ENCODE data around the gene SMIM22.
"Not testable (repeated sequence)": the region's sequence is repeated elsewhere in the genome, so short reads cannot be mapped to it uniquely, and the experiment has no call there.

SMIM22 gene

GRCh38 chr16:4775005-4775404 lies 20.2 kb upstream of the SMIM22 start:
- no peak overlapping the region for H3K27ac ChIP-seq (ENCODE audit: low read length)
- H3K9me3 ChIP-seq (ENCODE audit: insufficient read depth, low read depth, low read length) = no peaks in the 10 kb centered on the region
- H3K9ac ChIP-seq (ENCODE audit: low read depth, low read length) = no peak overlapping the region
- no peaks in the 10 kb centered on the region for H3K36me3 ChIP-seq (ENCODE audit: insufficient read depth, low read depth, low read length)
- H3K27me3 ChIP-seq (ENCODE audit: insufficient read depth, low read length) = no peaks in the 10 kb centered on the region
- no peaks in the 10 kb centered on the region for H3K4me1 ChIP-seq (ENCODE audit: insufficient read depth, low read length)
- H3K4me3 ChIP-seq (ENCODE audit: low read length) = no peak overlapping the region

GRCh38 chr16:4776141-4776705 lies 18.9 kb upstream of the SMIM22 start:
- no peaks in the 10 kb centered on the region for H3K27me3 ChIP-seq (ENCODE audit: insufficient read depth, low read length)
- H3K9ac ChIP-seq (ENCODE audit: low read depth, low read length) = no peak overlapping the region
- no peaks in the 10 kb centered on the region for H3K36me3 ChIP-seq (ENCODE audit: insufficient read depth, low read depth, low read length)
- no peak overlapping the region for H3K4me3 ChIP-seq (ENCODE audit: low read length)
- H3K9me3 ChIP-seq (ENCODE audit: insufficient read depth, low read depth, low read length) = no peaks in the 10 kb centered on the region
- H3K4me1 ChIP-seq (ENCODE audit: insufficient read depth, low read length) = no peaks in the 10 kb centered on the region
- no peak overlapping the region for H3K27ac ChIP-seq (ENCODE audit: low read length)

- no peaks in the 10 kb centered on the region for H3K4me1 ChIP-seq (ENCODE audit: insufficient read depth, low read length)
- no peak overlapping the region for H3K27ac ChIP-seq (ENCODE audit: low read length)
- H3K9ac ChIP-seq (ENCODE audit: low read depth, low read length) = no peak overlapping the region
- H3K27me3 ChIP-seq (ENCODE audit: insufficient read depth, low read length) = no peaks in the 10 kb centered on the region
- H3K36me3 ChIP-seq (ENCODE audit: insufficient read depth, low read depth, low read length) = no peaks in the 10 kb centered on the region
- H3K4me3 ChIP-seq (ENCODE audit: low read length) = no peak overlapping the region
- no peaks in the 10 kb centered on the region for H3K9me3 ChIP-seq (ENCODE audit: insufficient read depth, low read depth, low read length)
Observed at GRCh38 chr16:4777339-4778049, 17.7 kb upstream of the SMIM22 start.

GRCh38 chr16:4778050-4778392 lies 17.1 kb upstream of the SMIM22 start:
- H3K9ac ChIP-seq (ENCODE audit: low read depth, low read length) = no peak overlapping the region
- no peak overlapping the region for H3K4me3 ChIP-seq (ENCODE audit: low read length)
- H3K4me1 ChIP-seq (ENCODE audit: insufficient read depth, low read length) = no peaks in the 10 kb centered on the region
- H3K36me3 ChIP-seq (ENCODE audit: insufficient read depth, low read depth, low read length) = no peaks in the 10 kb centered on the region
- no peaks in the 10 kb centered on the region for H3K9me3 ChIP-seq (ENCODE audit: insufficient read depth, low read depth, low read length)
- H3K27me3 ChIP-seq (ENCODE audit: insufficient read depth, low read length) = no peaks in the 10 kb centered on the region
- no peak overlapping the region for H3K27ac ChIP-seq (ENCODE audit: low read length)

- no peaks in the 10 kb centered on the region for H3K4me1 ChIP-seq (ENCODE audit: insufficient read depth, low read length)
- H3K9ac ChIP-seq (ENCODE audit: low read depth, low read length) = no peak overlapping the region
- H3K36me3 ChIP-seq (ENCODE audit: insufficient read depth, low read depth, low read length) = no peaks in the 10 kb centered on the region
- H3K27me3 ChIP-seq (ENCODE audit: insufficient read depth, low read length) = no peaks in the 10 kb centered on the region
- no peak overlapping the region for H3K4me3 ChIP-seq (ENCODE audit: low read length)
- H3K27ac ChIP-seq (ENCODE audit: low read length) = no peak overlapping the region
- H3K9me3 ChIP-seq (ENCODE audit: insufficient read depth, low read depth, low read length) = no peaks in the 10 kb centered on the region
Observed at GRCh38 chr16:4780235-4780634, 14.9 kb upstream of the SMIM22 start.

GRCh38 chr16:4783251-4783950 lies 11.8 kb upstream of the SMIM22 start:
- no peak overlapping the region for H3K4me3 ChIP-seq (ENCODE audit: low read length)
- H3K36me3 ChIP-seq (ENCODE audit: insufficient read depth, low read depth, low read length) = no peaks in the 10 kb centered on the region
- no peak overlapping the region for H3K27ac ChIP-seq (ENCODE audit: low read length)
- H3K9me3 ChIP-seq (ENCODE audit: insufficient read depth, low read depth, low read length) = no peaks in the 10 kb centered on the region
- H3K27me3 ChIP-seq (ENCODE audit: insufficient read depth, low read length) = no peaks in the 10 kb centered on the region
- H3K4me1 ChIP-seq (ENCODE audit: insufficient read depth, low read length) = peaks cover 6% of the 10 kb centered on the region; the same call in 1 of the 2 replicates
- no peak overlapping the region for H3K9ac ChIP-seq (ENCODE audit: low read depth, low read length)

- Histone ChIP-seq H3K36me3 (ENCODE audit: insufficient read depth, low read depth, low read length) (no peaks in the 10 kb centered on the region), H3K4me3 (ENCODE audit: low read length) (no peak overlapping the region), H3K27ac (ENCODE audit: low read length) (no peak overlapping the region), H3K9ac (ENCODE audit: low read depth, low read length) (no peak overlapping the region), H3K27me3 (ENCODE audit: insufficient read depth, low read length) (no peaks in the 10 kb centered on the region), H3K9me3 (ENCODE audit: insufficient read depth, low read depth, low read length) (no peaks in the 10 kb centered on the region), H3K4me1 (ENCODE audit: insufficient read depth, low read length) (peaks cover 8% of the 10 kb centered on the region)
Observed at GRCh38 chr16:4783951-4784336, 11.2 kb upstream of the SMIM22 start.

GRCh38 chr16:4784444-4784987 lies 10.7 kb upstream of the SMIM22 start:
- not testable (repeated sequence) for H3K27me3 ChIP-seq (ENCODE audit: insufficient read depth, low read length); H3K9ac ChIP-seq (ENCODE audit: low read depth, low read length); H3K27ac ChIP-seq (ENCODE audit: low read length); H3K4me1 ChIP-seq (ENCODE audit: insufficient read depth, low read length); H3K36me3 ChIP-seq (ENCODE audit: insufficient read depth, low read depth, low read length); H3K4me3 ChIP-seq (ENCODE audit: low read length); H3K9me3 ChIP-seq (ENCODE audit: insufficient read depth, low read depth, low read length)

GRCh38 chr16:4785758-4786433 lies 9.3 kb upstream of the SMIM22 start:
- H3K27ac ChIP-seq (ENCODE audit: low read length) = no peak overlapping the region
- no peak overlapping the region for H3K9ac ChIP-seq (ENCODE audit: low read depth, low read length)
- H3K4me3 ChIP-seq (ENCODE audit: low read length) = no peak overlapping the region
- H3K27me3 ChIP-seq (ENCODE audit: insufficient read depth, low read length) = no peaks in the 10 kb centered on the region
- no peaks in the 10 kb centered on the region for H3K36me3 ChIP-seq (ENCODE audit: insufficient read depth, low read depth, low read length)
- H3K9me3 ChIP-seq (ENCODE audit: insufficient read depth, low read depth, low read length) = no peaks in the 10 kb centered on the region
- peaks cover 8% of the 10 kb centered on the region for H3K4me1 ChIP-seq (ENCODE audit: insufficient read depth, low read length)

GRCh38 chr16:4787068-4787467 lies 8.1 kb upstream of the SMIM22 start:
- no peak overlapping the region for H3K4me3 ChIP-seq (ENCODE audit: low read length)
- H3K27ac ChIP-seq (ENCODE audit: low read length) = no peak overlapping the region
- no peak overlapping the region for H3K9ac ChIP-seq (ENCODE audit: low read depth, low read length)
- no peaks in the 10 kb centered on the region for H3K36me3 ChIP-seq (ENCODE audit: insufficient read depth, low read depth, low read length)
- no peaks in the 10 kb centered on the region for H3K27me3 ChIP-seq (ENCODE audit: insufficient read depth, low read length)
- peaks cover 8% of the 10 kb centered on the region for H3K4me1 ChIP-seq (ENCODE audit: insufficient read depth, low read length)
- H3K9me3 ChIP-seq (ENCODE audit: insufficient read depth, low read depth, low read length) = no peaks in the 10 kb centered on the region

GRCh38 chr16:4787627-4788482 lies 7.3 kb upstream of the SMIM22 start, which contains the start of gene SEPTIN12:
Gene SEPTIN12 (minus strand): TSS chr16:4788345. CDS start chr16:4787645, 700 bp downstream.
- H3K36me3 ChIP-seq (ENCODE audit: insufficient read depth, low read depth, low read length) = no peaks in the 10 kb centered on the region
- H3K27ac ChIP-seq (ENCODE audit: low read length) = no peak within 1 kb of the TSS
- H3K9ac ChIP-seq (ENCODE audit: low read depth, low read length) = no peak within 1 kb of the TSS
- no peak within 1 kb of the TSS for H3K4me3 ChIP-seq (ENCODE audit: low read length)
- H3K4me1 ChIP-seq (ENCODE audit: insufficient read depth, low read length) = peaks cover 8% of the 10 kb centered on the region
- no peaks in the 10 kb centered on the region for H3K27me3 ChIP-seq (ENCODE audit: insufficient read depth, low read length)
- H3K9me3 ChIP-seq (ENCODE audit: insufficient read depth, low read depth, low read length) = no peaks in the 10 kb centered on the region
